Measurements from ENCODE around the gene PAK6.
A peak's percentile ranks its signal among the peaks of the same experiment; 100 is the strongest.

PAK6 gene

DNA sequence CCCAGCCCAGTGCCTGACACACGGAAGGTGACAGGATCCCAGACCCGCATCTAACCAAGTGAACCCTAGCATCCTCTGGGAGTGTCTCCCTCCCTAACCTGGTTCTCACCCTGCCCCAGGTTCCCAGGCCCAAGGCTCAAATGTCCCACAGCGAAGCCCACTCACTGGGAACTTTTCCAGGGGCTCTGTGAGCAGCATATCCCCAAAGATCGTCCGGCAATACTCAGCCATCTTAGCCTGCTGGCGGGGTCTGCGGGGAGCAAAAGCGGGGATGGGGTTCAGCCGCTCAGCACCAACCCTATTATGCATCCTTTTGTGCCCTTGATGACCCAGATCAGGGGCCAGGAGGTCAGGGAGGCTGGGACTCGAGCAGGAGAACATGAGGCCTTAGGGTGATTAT is 58.5 kb downstream of the PAK6 start:
- TF ChIP-seq, protein P1, sequence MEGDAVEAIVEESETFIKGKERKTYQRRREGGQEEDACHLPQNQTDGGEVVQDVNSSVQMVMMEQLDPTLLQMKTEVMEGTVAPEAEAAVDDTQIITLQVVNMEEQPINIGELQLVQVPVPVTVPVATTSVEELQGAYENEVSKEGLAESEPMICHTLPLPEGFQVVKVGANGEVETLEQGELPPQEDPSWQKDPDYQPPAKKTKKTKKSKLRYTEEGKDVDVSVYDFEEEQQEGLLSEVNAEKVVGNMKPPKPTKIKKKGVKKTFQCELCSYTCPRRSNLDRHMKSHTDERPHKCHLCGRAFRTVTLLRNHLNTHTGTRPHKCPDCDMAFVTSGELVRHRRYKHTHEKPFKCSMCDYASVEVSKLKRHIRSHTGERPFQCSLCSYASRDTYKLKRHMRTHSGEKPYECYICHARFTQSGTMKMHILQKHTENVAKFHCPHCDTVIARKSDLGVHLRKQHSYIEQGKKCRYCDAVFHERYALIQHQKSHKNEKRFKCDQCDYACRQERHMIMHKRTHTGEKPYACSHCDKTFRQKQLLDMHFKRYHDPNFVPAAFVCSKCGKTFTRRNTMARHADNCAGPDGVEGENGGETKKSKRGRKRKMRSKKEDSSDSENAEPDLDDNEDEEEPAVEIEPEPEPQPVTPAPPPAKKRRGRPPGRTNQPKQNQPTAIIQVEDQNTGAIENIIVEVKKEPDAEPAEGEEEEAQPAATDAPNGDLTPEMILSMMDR (IDR thresholded peaks at IDR 0.05), result no peak
- peaks cover 24 to 26% of the 10 kb centered on the region in 2 experiments for H3K4me1 ChIP-seq (ENCODE audit: control insufficient read depth in 1 of 2, insufficient read depth in 1 of 2, low read depth in 1 of 2, low read length in 1 of 2)
- H3K9me3 ChIP-seq, result no peaks in the 10 kb centered on the region
- H3K4me3 ChIP-seq (ENCODE audit: low read depth in 1 of 2, low read length in 1 of 2), result no peak overlapping the region
- H3K27ac ChIP-seq, result no peak overlapping the region
- H3K27me3 ChIP-seq, result no peaks in the 10 kb centered on the region
- H3K36me3 ChIP-seq, result peaks cover 100% of the 10 kb centered on the region

DNA sequence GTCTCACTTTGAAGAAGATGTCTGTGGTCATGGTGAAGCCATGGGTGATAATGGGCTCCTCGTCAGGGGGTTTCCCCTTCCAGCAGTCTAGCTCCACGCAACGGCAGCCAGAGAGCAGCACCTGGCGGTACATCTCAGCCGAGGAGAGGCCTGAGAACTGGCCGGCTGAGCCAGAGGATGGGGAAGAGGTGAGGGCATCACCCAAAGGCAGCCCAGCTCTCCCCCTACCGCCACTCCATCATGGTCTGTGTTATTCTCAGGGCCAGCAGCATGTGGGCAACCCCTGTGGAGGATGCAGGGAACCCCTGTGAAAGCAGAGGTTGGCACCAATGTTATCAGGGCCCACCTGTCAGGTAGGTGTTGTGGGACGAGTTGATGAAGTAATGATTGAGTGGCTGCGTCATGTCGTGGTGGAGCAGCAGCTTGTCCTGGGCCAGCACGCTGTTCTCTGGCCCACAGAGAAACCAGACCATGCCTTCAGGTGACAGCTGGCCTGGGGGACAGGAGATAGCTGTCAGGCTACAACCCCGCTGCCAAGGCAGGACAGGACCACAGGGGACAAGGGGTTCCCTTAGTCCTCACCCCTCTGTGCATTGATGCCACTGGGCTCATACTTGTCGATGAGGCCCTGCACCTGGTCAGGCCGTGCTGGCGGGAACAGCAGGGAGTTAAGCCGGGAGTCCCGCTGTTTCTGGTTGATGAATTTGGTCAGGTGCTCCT is 59.5 kb downstream of the PAK6 start:
- no peaks in the 10 kb centered on the region for H3K27me3 ChIP-seq
- TF ChIP-seq, protein P1 (IDR thresholded peaks at IDR 0.05), result no peak
- H3K9me3 ChIP-seq, result no peaks in the 10 kb centered on the region
- peaks cover 100% of the 10 kb centered on the region for H3K36me3 ChIP-seq
- H3K4me1 ChIP-seq (ENCODE audit: control insufficient read depth in 1 of 2, insufficient read depth in 1 of 2, low read depth in 1 of 2, low read length in 1 of 2), result peaks cover 20 to 22% of the 10 kb centered on the region in 2 experiments
- H3K27ac ChIP-seq, result no peak overlapping the region
- no peak overlapping the region for H3K4me3 ChIP-seq (ENCODE audit: low read depth in 1 of 2, low read length in 1 of 2)

- TF ChIP-seq, protein P1 (IDR thresholded peaks at IDR 0.05), result no peak
These were observed 61.5 kb downstream of the PAK6 start for GRCh38 chr15:40300367-40300766.

GRCh38 chr15:40300771-40301170 is 61.9 kb downstream of the PAK6 start:
- H3K9me3 ChIP-seq, result no peaks in the 10 kb centered on the region
- no peak overlapping the region for H3K4me3 ChIP-seq (ENCODE audit: low read depth in 1 of 2, low read length in 1 of 2)
- peak overlapping the region; percentile 71 for H3K27ac ChIP-seq
- TF ChIP-seq, protein P1 (IDR thresholded peaks at IDR 0.05), result no peak
- peaks cover 35 to 40% of the 10 kb centered on the region in 2 experiments for H3K4me1 ChIP-seq (ENCODE audit: control insufficient read depth in 1 of 2, insufficient read depth in 1 of 2, low read depth in 1 of 2, low read length in 1 of 2)
- no peaks in the 10 kb centered on the region for H3K27me3 ChIP-seq
- H3K36me3 ChIP-seq, result peaks cover 93% of the 10 kb centered on the region

More at GRCh38 chr15:40300367-40300766, 61.5 kb downstream of the PAK6 start:
- Histone ChIP-seq H3K36me3 (peaks cover 96% of the 10 kb centered on the region), H3K4me3 (ENCODE audit: low read depth in 1 of 2, low read length in 1 of 2) (no peak overlapping the region), H3K27ac (peak overlapping the region; percentile 71), H3K4me1 (ENCODE audit: control insufficient read depth in 1 of 2, insufficient read depth in 1 of 2, low read depth in 1 of 2, low read length in 1 of 2) (peaks cover 31 to 36% of the 10 kb centered on the region in 2 experiments), H3K9me3 (no peaks in the 10 kb centered on the region), H3K27me3 (no peaks in the 10 kb centered on the region)

GRCh38 chr15:40301467-40302179 is 62.8 kb downstream of the PAK6 start:
- Histone ChIP-seq H3K27ac (peak overlapping the region; percentile 71), H3K36me3 (peaks cover 84% of the 10 kb centered on the region), H3K4me1 (ENCODE audit: control insufficient read depth in 1 of 2, insufficient read depth in 1 of 2, low read depth in 1 of 2, low read length in 1 of 2) (peaks cover 44 to 49% of the 10 kb centered on the region in 2 experiments), H3K4me3 (ENCODE audit: low read depth in 1 of 2, low read length in 1 of 2) (peak overlapping the region in 1 of 2 experiments; percentile 40), H3K27me3 (no peaks in the 10 kb centered on the region), H3K9me3 (no peaks in the 10 kb centered on the region)
- TF ChIP-seq, protein P1 (IDR thresholded peaks at IDR 0.05), result no peak

Data from neutrophil (primary cell).